Smooth muscle cell (in vitro differentiated cells): ENCODE results near the gene PDCD1. TPM values are rescaled to one million over a fixed set of nuclear protein-coding genes. Genes with fewer than 3 reads are reported as not detected.

ENCODE experiments used
- DNase-seq: peaks from one replicate; lab custom pipeline; 2025; ENCODE audit not compliant: unreplicated experiment; lab: John Stamatoyannopoulos, UW
- H2AFZ ChIP-seq: fragments of 200-600 bp; sonication (generic); 2 replicates; pipeline ENCODE4 v1.6.0; 2016; ENCODE audit warnings: antibody characterized with exemption, low read depth, mild to moderate bottlenecking
- H3F3A ChIP-seq: fragments of 200-600 bp; sonication (generic); 2 replicates; pipeline ENCODE4 v1.6.0; 2017; ENCODE audit warnings: antibody characterized with exemption, low read depth
- H3K27ac ChIP-seq: fragments of 200-600 bp; sonication (generic); 2 replicates; pipeline ENCODE4 v1.5.1; 2016; ENCODE audit warnings: low read depth, mild to moderate bottlenecking
- H3K27me3 ChIP-seq: fragments of 200-600 bp; sonication (generic); 2 replicates; pipeline ENCODE4 v1.6.1; 2016; ENCODE audit warnings: low read depth, mild to moderate bottlenecking
- H3K36me3 ChIP-seq: fragments of 200-600 bp; sonication (generic); 2 replicates; pipeline ENCODE4 v1.5.1; 2016; ENCODE audit warnings: low read depth
- H3K4me1 ChIP-seq: fragments of 200-600 bp; sonication (generic); 2 replicates; pipeline ENCODE4 v1.5.1; 2016; ENCODE audit warnings: low read depth
- H3K4me2 ChIP-seq: fragments of 200-600 bp; sonication (generic); 2 replicates; pipeline ENCODE4 v1.6.0; 2016; ENCODE audit warnings: mild to moderate bottlenecking
- H3K4me3 ChIP-seq: fragments of 200-600 bp; sonication (generic); 2 replicates; pipeline ENCODE4 v1.5.1; 2016; ENCODE audit warnings: mild to moderate bottlenecking
- H3K79me2 ChIP-seq: fragments of 200-600 bp; sonication (generic); 2 replicates; pipeline ENCODE4 v1.6.0; 2016; ENCODE audit warnings: low read depth, mild to moderate bottlenecking
- H3K9ac ChIP-seq: fragments of 200-600 bp; sonication (generic); 2 replicates; pipeline ENCODE4 v1.6.0; 2016; ENCODE audit warnings: low read depth
- H3K9me3 ChIP-seq: fragments of 200-600 bp; sonication (generic); replicated peaks from 2 replicates; pipeline ENCODE4 v1.5.1; 2016; ENCODE audit warnings: low read depth
- H4K20me1 ChIP-seq: fragments of 200-600 bp; sonication (generic); 2 replicates; pipeline ENCODE4 v1.6.0; 2016; ENCODE audit warnings: low read depth
- CTCF ChIP-seq: fragments of 200-600 bp; sonication (generic); IDR thresholded peaks from 2 replicates; pipeline ENCODE4 v1.5.1; 2017; ENCODE audit warnings: borderline replicate concordance, mild to moderate bottlenecking, antibody characterized with exemption; ENCODE audit not compliant: insufficient read depth, poor library complexity, severe bottlenecking
- WGBS: methylation state at CpG from one replicate; pipeline ENCODE4 v1.1.7; 2016; ENCODE audit warnings: low lambda C conversion rate; 5-methylcytosine and 5-hydroxymethylcytosine counted together
- polyA plus RNA-seq: library from polyadenylated mRNA; unstranded; fragments of >200 nt; fragmentation: Nextera tagmentation; extraction: Ambion mirVana; gene quantifications from 2 replicates; pipeline ENCODE4 v1.2.1, GENCODE V29; 2016
- total RNA-seq: library from RNA; depleted of rRNA; stranded (reverse); fragments of >200 nt; gene quantifications from 2 replicates; pipeline ENCODE4 v1.2.3, GENCODE V29; 2014

PDCD1 gene
- total and polyA plus RNA-seq, 2 experiments from 2014 or later = not detected

- Histone ChIP-seq H3F3A (no peaks in the 10 kb centered on the region), H3K4me1 (no peaks in the 10 kb centered on the region), H3K9me3 (no peaks in the 10 kb centered on the region), H3K27ac (no peak overlapping the region), H2AFZ (no peak overlapping the region), H3K27me3 (no peaks in the 10 kb centered on the region), H3K4me3 (no peak overlapping the region), H3K36me3 (no peaks in the 10 kb centered on the region), H4K20me1 (no peaks in the 10 kb centered on the region), H3K4me2 (no peak overlapping the region), H3K79me2 (no peaks in the 10 kb centered on the region), H3K9ac (no peak overlapping the region)
- WGBS = 85% methylated on average over 28 of the region's 28 CpGs
- TF ChIP-seq CTCF = no peak
- DNase-seq = no peak
These were observed 12.2 kb upstream of the PDCD1 start for GRCh38 chr2:241870611-241871537.

GRCh38 chr2:241870081-241870541 lies 11.4 kb upstream of the PDCD1 start:
- H3K27me3 ChIP-seq = no peaks in the 10 kb centered on the region
- no peaks in the 10 kb centered on the region for H3K36me3 ChIP-seq
- H3K4me1 ChIP-seq = no peaks in the 10 kb centered on the region
- no peak overlapping the region for H3K27ac ChIP-seq
- no peak overlapping the region for H3K4me2 ChIP-seq
- 96% methylated on average over 22 of the region's 28 CpGs for WGBS
- no peak overlapping the region for H2AFZ ChIP-seq
- no peak overlapping the region for H3K9ac ChIP-seq
- no peaks in the 10 kb centered on the region for H3K9me3 ChIP-seq
- DNase-seq = no peak
- no peak overlapping the region for H3K4me3 ChIP-seq
- TF ChIP-seq CTCF = no peak
- no peaks in the 10 kb centered on the region for H3K79me2 ChIP-seq
- no peaks in the 10 kb centered on the region for H4K20me1 ChIP-seq
- no peaks in the 10 kb centered on the region for H3F3A ChIP-seq

- no peak within 1 kb of the TSS for H2AFZ ChIP-seq
- no peaks in the 10 kb centered on the region for H3K4me1 ChIP-seq
- no peak within 1 kb of the TSS for H3K4me3 ChIP-seq
- no peak within 1 kb of the TSS for H3K4me2 ChIP-seq
- H3K27me3 ChIP-seq = no peaks in the 10 kb centered on the region
- DNase-seq = no peak
- H3K27ac ChIP-seq = no peak within 1 kb of the TSS
- no peaks in the 10 kb centered on the region for H3F3A ChIP-seq
- no peaks in the 10 kb centered on the region for H3K36me3 ChIP-seq
- no peaks in the 10 kb centered on the region for H3K9me3 ChIP-seq
- no peak within 1 kb of the TSS for H3K9ac ChIP-seq
- H3K79me2 ChIP-seq = no peaks in the 10 kb centered on the region
- no peaks in the 10 kb centered on the region for H4K20me1 ChIP-seq
- TF ChIP-seq CTCF = no peak
- 88% methylated on average over 33 of the region's 33 CpGs for WGBS
These were observed 10.6 kb upstream of the PDCD1 start, which contains the start of gene RTP5 for GRCh38 chr2:241869087-241869961. Gene RTP5 (plus strand): TSS chr2:241869729. CDS start chr2:241869757, 28 bp downstream.
